GM20431 (cell line): ENCODE results near the gene CD180.

Source experiments
- in situ Hi-C: fragments of 300-500 bp; cut with MseI, MboI; formaldehyde crosslinking; loops from one replicate; pipeline ENCODE4 v1.15.0; 2020; ENCODE audit warnings: low sequenced_read_pairs; ENCODE audit not compliant: unreplicated experiment

CD180 gene

GRCh38 chr5:67196537-67197059, at the start of gene CD180:
TSS of gene CD180 (minus strand) at chr5:67196799. CDS start at chr5:67196641, 158 bp downstream.
- in situ Hi-C loops, result no loop called here

- in situ Hi-C loops, result loop anchor here (25.0 kb wide), 2 partner anchors 1016 to 1216 kb away; no protein-coding TSS in a partner anchor
Observed at GRCh38 chr5:67246108-67246507, 49.5 kb upstream of the CD180 start.

GRCh38 chr5:67245259-67245846, 48.8 kb upstream of the CD180 start:
- in situ Hi-C loops, result loop anchor here (25.0 kb wide), 2 partner anchors 1017 to 1217 kb away; no protein-coding TSS in a partner anchor

- in situ Hi-C loops, result loop anchor here (25.0 kb wide), 2 partner anchors 1018 to 1218 kb away; no protein-coding TSS in a partner anchor
Observed at GRCh38 chr5:67244345-67244793, 47.8 kb upstream of the CD180 start.

GRCh38 chr5:67243944-67244343, 47.3 kb upstream of the CD180 start:
- in situ Hi-C loops, result loop anchor here (25.0 kb wide), 2 partner anchors 1018 to 1218 kb away; no protein-coding TSS in a partner anchor

GRCh38 chr5:67243349-67243748, 46.8 kb upstream of the CD180 start:
- in situ Hi-C loops, result loop anchor here (25.0 kb wide), 2 partner anchors 1019 to 1219 kb away; no protein-coding TSS in a partner anchor

- in situ Hi-C loops, result loop anchor here (25.0 kb wide), 2 partner anchors 1021 to 1221 kb away; no protein-coding TSS in a partner anchor
Observed at GRCh38 chr5:67241326-67241725, 44.7 kb upstream of the CD180 start.

GRCh38 chr5:67240846-67241245, 44.2 kb upstream of the CD180 start:
- in situ Hi-C loops, result loop anchor here (25.0 kb wide), 2 partner anchors 1021 to 1221 kb away; no protein-coding TSS in a partner anchor

GRCh38 chr5:67240065-67240464, 43.5 kb upstream of the CD180 start:
- in situ Hi-C loops, result loop anchor here (25.0 kb wide), 2 partner anchors 1022 to 1222 kb away; no protein-coding TSS in a partner anchor

GRCh38 chr5:67238191-67238590, 41.6 kb upstream of the CD180 start:
- in situ Hi-C loops, result loop anchor here (25.0 kb wide), 2 partner anchors 1024 to 1224 kb away; no protein-coding TSS in a partner anchor

GRCh38 chr5:67235399-67236110, 39.0 kb upstream of the CD180 start:
- in situ Hi-C loops, result loop anchor here (25.0 kb wide), 2 partner anchors 1027 to 1227 kb away; no protein-coding TSS in a partner anchor

GRCh38 chr5:67234671-67235176, 38.1 kb upstream of the CD180 start:
- in situ Hi-C loops, result loop anchor here (25.0 kb wide), 2 partner anchors 1028 to 1228 kb away; no protein-coding TSS in a partner anchor

- in situ Hi-C loops, result loop anchor here (25.0 kb wide), 2 partner anchors 1029 to 1229 kb away; no protein-coding TSS in a partner anchor
Observed at GRCh38 chr5:67233075-67233474, 36.5 kb upstream of the CD180 start.

- in situ Hi-C loops, result no loop called here
Observed at GRCh38 chr5:67223211-67223610, 26.6 kb upstream of the CD180 start.

GRCh38 chr5:67222243-67223025, 25.8 kb upstream of the CD180 start:
- in situ Hi-C loops, result no loop called here

GRCh38 chr5:67221487-67222242, 25.1 kb upstream of the CD180 start:
- in situ Hi-C loops, result no loop called here

GRCh38 chr5:67216564-67216963, 20.0 kb upstream of the CD180 start:
- in situ Hi-C loops, result loop anchor here (10.0 kb wide), 1 partner anchor 62 kb away; no protein-coding TSS in a partner anchor
